ENCODE data around the gene GLI3. TPM values are rescaled to one million over a fixed set of nuclear protein-coding genes. Genes with fewer than 3 reads are reported as not detected.

Gene GLI3
- total RNA-seq, 1 experiment from 2014 or later: 46.2 TPM

DNA sequence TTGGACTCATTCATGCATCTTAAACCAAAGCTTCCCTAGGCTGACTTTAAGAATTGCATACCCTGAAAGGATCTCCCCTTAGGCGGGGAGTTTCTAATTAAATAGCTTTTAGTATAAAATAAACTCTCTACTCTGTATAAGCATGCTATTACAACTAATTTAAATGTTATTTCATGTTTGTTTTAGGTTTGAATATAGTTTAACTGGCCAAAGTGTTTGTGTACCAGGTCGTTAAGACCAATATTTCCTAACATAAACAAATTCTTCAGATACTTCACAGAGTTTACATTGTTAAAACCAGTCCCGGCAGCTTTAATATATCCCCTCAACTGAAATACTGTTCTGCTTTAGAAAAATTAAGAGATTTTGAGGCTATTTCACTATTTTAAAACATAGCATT, 2.3 kb downstream of the GLI3 start (continued):
- TF ChIP-seq ESRRA (CRISPR knock-in tag; IDR thresholded peaks at IDR 0.05; ENCODE audit: borderline replicate concordance) (no peak), NR3C1 (CRISPR knock-in tag; conservative IDR thresholded peaks at IDR 0.05; ENCODE audit: low read depth) (no peak)

DNA sequence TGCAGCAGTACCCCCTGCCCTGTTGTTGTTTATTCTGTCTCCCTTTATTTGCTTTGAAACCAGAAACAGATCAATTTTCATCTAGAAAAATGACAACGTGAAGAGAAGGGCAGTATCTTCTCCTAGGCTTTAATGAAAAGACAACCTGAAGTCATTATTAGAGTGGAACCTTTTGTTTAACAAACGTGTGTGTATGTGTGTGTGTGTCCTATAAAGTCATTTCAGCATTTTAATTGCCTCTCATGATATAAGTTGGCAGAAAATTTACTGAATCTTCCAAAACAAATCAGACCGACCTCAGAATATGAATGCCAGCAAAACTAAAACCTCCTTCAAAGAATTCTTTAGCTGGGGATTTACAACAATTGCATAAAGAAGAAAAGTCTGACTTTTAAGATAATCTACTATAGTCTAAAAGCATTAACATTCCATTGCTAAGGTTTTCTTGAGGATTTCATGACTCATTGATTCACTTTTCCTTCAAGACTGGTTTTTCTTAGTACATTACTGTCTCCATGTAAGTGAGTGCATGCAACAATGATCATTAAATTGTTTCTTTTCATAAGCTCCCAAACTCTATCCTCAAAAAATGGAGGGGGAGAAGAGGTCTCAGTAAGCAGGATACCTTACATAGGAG, 3.2 kb downstream of the GLI3 start:
- ATAC-seq (no peak), DNase-seq (ENCODE audit: low spot score) (no peak)
- H3K4me3 Mint-ChIP-seq: peak overlapping the region; percentile 35; the same call in 1 of the 2 replicates
- H3K9me3 Mint-ChIP-seq: no peaks in the 10 kb centered on the region
- ChIA-PET POLR2A (no interaction called here), CTCF (interaction anchor here (0.6 to 2.3 kb wide), 2 partner anchors 9 to 254 kb away, joined by 3 to 8 read pairs; no protein-coding TSS in a partner anchor)
- H3K27ac Mint-ChIP-seq: no peak overlapping the region
- no peak for TF ChIP-seq KAT7 (CRISPR knock-in tag; IDR thresholded peaks at IDR 0.05; ENCODE audit: borderline replicate concordance)
- no peak for TF ChIP-seq FOXP1 (CRISPR knock-in tag; IDR thresholded peaks at IDR 0.05; ENCODE audit: borderline replicate concordance)
- TF ChIP-seq, protein P1, sequence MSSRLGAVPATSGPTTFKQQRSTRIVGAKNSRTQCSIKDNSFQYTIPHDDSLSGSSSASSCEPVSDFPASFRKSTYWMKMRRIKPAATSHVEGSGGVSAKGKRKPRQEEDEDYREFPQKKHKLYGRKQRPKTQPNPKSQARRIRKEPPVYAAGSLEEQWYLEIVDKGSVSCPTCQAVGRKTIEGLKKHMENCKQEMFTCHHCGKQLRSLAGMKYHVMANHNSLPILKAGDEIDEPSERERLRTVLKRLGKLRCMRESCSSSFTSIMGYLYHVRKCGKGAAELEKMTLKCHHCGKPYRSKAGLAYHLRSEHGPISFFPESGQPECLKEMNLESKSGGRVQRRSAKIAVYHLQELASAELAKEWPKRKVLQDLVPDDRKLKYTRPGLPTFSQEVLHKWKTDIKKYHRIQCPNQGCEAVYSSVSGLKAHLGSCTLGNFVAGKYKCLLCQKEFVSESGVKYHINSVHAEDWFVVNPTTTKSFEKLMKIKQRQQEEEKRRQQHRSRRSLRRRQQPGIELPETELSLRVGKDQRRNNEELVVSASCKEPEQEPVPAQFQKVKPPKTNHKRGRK (CRISPR knock-in tag; IDR thresholded peaks at IDR 0.05; ENCODE audit: borderline replicate concordance): no peak
- no peak for TF ChIP-seq ZNF671 (CRISPR knock-in tag; IDR thresholded peaks at IDR 0.05)
- TF ChIP-seq, protein P2, sequence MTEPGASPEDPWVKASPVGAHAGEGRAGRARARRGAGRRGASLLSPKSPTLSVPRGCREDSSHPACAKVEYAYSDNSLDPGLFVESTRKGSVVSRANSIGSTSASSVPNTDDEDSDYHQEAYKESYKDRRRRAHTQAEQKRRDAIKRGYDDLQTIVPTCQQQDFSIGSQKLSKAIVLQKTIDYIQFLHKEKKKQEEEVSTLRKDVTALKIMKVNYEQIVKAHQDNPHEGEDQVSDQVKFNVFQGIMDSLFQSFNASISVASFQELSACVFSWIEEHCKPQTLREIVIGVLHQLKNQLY (CRISPR knock-in tag; IDR thresholded peaks at IDR 0.05): no peak
- TF ChIP-seq ESRRA (CRISPR knock-in tag; IDR thresholded peaks at IDR 0.05; ENCODE audit: borderline replicate concordance): no peak
- H3K27me3 Mint-ChIP-seq (ENCODE audit: low read depth): peaks cover 5% of the 10 kb centered on the region
- H3K4me1 Mint-ChIP-seq: peaks cover 73% of the 10 kb centered on the region
- H3K36me3 Mint-ChIP-seq: no peaks in the 10 kb centered on the region

DNA sequence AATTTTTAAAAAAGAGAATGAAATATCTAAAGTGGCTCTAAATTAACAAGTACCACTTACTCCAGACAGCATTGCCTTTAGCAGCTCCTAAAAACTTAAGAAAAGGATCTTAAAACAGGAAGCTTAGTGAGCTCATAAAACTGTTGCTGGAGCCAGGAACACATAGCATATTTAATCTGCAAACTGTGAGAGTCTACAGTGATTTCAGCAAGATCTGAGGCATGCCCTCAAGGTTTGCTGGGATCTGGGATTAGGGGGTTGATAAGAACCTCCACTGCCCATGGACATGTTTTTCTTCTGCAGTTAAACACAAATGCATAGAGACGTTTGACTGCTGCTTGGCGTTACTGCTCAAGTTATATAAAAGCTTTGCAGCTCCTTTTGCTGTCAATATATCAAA, 3.8 kb downstream of the GLI3 start:
- H3K4me1 Mint-ChIP-seq: peaks cover 71% of the 10 kb centered on the region
- CTCF ChIA-PET: interaction anchor here (0.6 to 2.3 kb wide), 3 partner anchors 9 to 254 kb away, joined by 3 to 8 read pairs (median 3); no protein-coding TSS in a partner anchor
- TF ChIP-seq FOXK1 (CRISPR knock-in tag; IDR thresholded peaks at IDR 0.05): no peak
- H3K27ac Mint-ChIP-seq: no peak overlapping the region
- no peak overlapping the region for H3K4me3 Mint-ChIP-seq
- no peak for ATAC-seq
- H3K27me3 Mint-ChIP-seq (ENCODE audit: low read depth): no peaks in the 10 kb centered on the region
- DNase-seq (ENCODE audit: low spot score): no peak
- POLR2A ChIA-PET: no interaction called here
- H3K36me3 Mint-ChIP-seq: no peaks in the 10 kb centered on the region
- no peaks in the 10 kb centered on the region for H3K9me3 Mint-ChIP-seq

DNA sequence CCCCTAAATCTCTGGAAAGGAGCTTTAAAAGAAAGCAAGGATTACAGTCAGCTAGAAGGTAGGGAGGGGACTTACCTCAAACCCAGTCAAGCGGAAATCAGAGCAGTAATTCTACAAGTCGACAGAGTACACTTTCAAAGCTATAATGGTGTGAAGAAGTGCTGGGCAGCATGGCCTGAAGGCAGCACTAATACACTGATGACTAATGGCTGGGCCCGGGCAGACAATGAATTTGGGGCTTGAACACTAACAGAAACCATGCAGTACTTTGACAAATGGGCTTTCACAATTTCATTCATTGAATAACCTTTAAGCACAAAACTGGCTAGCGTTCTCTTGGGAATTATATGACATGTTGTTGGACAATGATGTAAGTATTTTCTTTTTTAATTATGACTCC, 4.7 kb downstream of the GLI3 start:
- Mint-ChIP-seq H3K4me1 (peaks cover 74% of the 10 kb centered on the region), H3K4me3 (no peak overlapping the region), H3K36me3 (no peaks in the 10 kb centered on the region), H3K9me3 (no peaks in the 10 kb centered on the region), H3K27me3 (ENCODE audit: low read depth) (no peaks in the 10 kb centered on the region), H3K27ac (peak overlapping the region; percentile 5; the same call in 1 of the 2 replicates)
- ATAC-seq: no peak
- DNase-seq (ENCODE audit: low spot score): no peak
- CTCF ChIA-PET: interaction anchor here (1.6 to 2.3 kb wide), 2 partner anchors 8 to 41 kb away, joined by 3 to 8 read pairs; no protein-coding TSS in a partner anchor
- POLR2A ChIA-PET: no interaction called here
- no peak for TF ChIP-seq ESRRA (CRISPR knock-in tag; IDR thresholded peaks at IDR 0.05; ENCODE audit: borderline replicate concordance)
- TF ChIP-seq, protein P3, sequence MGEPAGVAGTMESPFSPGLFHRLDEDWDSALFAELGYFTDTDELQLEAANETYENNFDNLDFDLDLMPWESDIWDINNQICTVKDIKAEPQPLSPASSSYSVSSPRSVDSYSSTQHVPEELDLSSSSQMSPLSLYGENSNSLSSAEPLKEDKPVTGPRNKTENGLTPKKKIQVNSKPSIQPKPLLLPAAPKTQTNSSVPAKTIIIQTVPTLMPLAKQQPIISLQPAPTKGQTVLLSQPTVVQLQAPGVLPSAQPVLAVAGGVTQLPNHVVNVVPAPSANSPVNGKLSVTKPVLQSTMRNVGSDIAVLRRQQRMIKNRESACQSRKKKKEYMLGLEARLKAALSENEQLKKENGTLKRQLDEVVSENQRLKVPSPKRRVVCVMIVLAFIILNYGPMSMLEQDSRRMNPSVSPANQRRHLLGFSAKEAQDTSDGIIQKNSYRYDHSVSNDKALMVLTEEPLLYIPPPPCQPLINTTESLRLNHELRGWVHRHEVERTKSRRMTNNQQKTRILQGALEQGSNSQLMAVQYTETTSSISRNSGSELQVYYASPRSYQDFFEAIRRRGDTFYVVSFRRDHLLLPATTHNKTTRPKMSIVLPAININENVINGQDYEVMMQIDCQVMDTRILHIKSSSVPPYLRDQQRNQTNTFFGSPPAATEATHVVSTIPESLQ (CRISPR knock-in tag; IDR thresholded peaks at IDR 0.05): no peak

DNA sequence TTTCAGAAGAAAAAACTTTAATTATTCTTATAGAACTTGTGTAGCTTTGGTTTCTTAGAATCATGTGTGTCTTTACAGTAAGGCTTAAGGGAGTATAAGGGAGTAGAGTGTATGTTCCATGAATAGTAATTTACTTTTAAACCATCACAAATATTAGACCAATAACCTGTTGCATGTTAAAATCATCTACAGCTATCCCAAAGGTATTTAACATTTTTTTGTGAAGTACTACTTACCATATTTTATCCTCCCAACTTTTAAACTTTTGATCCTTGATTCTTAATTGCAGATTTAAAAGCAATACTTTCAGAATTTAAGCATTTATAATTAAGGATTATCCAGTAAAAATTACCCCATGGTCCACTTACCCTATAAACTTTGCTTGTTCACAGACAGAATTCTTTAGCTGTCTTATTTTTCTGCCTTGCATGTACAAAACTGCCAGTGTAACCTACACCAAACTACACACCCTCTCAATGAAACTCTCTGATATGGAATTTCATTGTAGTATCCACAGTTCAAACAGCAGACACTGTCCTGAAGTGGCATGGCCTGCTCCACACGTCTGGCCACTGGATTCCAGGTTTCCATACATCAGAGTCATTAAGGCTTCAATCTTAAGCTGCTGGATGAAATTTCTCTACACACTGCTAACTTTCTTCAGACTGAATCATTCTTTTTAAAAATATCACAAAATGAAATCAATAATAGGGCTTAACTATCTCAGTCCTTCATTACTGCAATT, 5.8 kb downstream of the GLI3 start:
- no peaks in the 10 kb centered on the region for H3K9me3 Mint-ChIP-seq
- CTCF ChIA-PET: no interaction called here
- ATAC-seq (no peak), DNase-seq (ENCODE audit: low spot score) (no peak)
- H3K4me1 Mint-ChIP-seq: peaks cover 85% of the 10 kb centered on the region
- no peaks in the 10 kb centered on the region for H3K36me3 Mint-ChIP-seq
- no peak overlapping the region for H3K4me3 Mint-ChIP-seq
- TF ChIP-seq, protein P4, sequence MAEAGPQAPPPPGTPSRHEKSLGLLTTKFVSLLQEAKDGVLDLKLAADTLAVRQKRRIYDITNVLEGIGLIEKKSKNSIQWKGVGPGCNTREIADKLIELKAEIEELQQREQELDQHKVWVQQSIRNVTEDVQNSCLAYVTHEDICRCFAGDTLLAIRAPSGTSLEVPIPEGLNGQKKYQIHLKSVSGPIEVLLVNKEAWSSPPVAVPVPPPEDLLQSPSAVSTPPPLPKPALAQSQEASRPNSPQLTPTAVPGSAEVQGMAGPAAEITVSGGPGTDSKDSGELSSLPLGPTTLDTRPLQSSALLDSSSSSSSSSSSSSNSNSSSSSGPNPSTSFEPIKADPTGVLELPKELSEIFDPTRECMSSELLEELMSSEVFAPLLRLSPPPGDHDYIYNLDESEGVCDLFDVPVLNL (CRISPR knock-in tag; IDR thresholded peaks at IDR 0.05; ENCODE audit: borderline replicate concordance, low read depth): no peak
- no peak for TF ChIP-seq RORB (CRISPR knock-in tag; IDR thresholded peaks at IDR 0.05)
- TF ChIP-seq, protein P5, sequence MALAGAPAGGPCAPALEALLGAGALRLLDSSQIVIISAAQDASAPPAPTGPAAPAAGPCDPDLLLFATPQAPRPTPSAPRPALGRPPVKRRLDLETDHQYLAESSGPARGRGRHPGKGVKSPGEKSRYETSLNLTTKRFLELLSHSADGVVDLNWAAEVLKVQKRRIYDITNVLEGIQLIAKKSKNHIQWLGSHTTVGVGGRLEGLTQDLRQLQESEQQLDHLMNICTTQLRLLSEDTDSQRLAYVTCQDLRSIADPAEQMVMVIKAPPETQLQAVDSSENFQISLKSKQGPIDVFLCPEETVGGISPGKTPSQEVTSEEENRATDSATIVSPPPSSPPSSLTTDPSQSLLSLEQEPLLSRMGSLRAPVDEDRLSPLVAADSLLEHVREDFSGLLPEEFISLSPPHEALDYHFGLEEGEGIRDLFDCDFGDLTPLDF (CRISPR knock-in tag; IDR thresholded peaks at IDR 0.05): no peak
- no peak for TF ChIP-seq ZNF219 (CRISPR knock-in tag; IDR thresholded peaks at IDR 0.05; ENCODE audit: borderline replicate concordance)
- no peak for TF ChIP-seq TEAD4 (CRISPR knock-in tag; IDR thresholded peaks at IDR 0.05)
- TF ChIP-seq, protein P6, sequence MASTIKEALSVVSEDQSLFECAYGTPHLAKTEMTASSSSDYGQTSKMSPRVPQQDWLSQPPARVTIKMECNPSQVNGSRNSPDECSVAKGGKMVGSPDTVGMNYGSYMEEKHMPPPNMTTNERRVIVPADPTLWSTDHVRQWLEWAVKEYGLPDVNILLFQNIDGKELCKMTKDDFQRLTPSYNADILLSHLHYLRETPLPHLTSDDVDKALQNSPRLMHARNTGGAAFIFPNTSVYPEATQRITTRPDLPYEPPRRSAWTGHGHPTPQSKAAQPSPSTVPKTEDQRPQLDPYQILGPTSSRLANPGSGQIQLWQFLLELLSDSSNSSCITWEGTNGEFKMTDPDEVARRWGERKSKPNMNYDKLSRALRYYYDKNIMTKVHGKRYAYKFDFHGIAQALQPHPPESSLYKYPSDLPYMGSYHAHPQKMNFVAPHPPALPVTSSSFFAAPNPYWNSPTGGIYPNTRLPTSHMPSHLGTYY (CRISPR knock-in tag; IDR thresholded peaks at IDR 0.05): no peak
- H3K27me3 Mint-ChIP-seq (ENCODE audit: low read depth): no peaks in the 10 kb centered on the region
- POLR2A ChIA-PET: no interaction called here
- H3K27ac Mint-ChIP-seq: peak overlapping the region; percentile 19; the same call in 1 of the 2 replicates

Data from WTC11 (cell line).